Measurements from ENCODE around the gene FBXW8. TPM values are rescaled to one million over a fixed set of nuclear protein-coding genes. Genes with fewer than 3 reads are reported as not detected.

The FBXW8 gene
- total RNA-seq, 3 donors from 2014 or later = 12.0 to 13.2 (median 13.1) TPM

- H3K9me3 ChIP-seq = no peaks in the 10 kb centered on the region
- TF ChIP-seq CTCF (IDR thresholded peaks at IDR 0.05) = no peak
- no peaks in the 10 kb centered on the region for H3K36me3 ChIP-seq (ENCODE audit: low read depth)
- DNase-seq = no peak
- intact Hi-C loops (cut with DNase I, micrococcal nuclease) = no loop called here
- no peaks in the 10 kb centered on the region for H3K4me1 ChIP-seq (ENCODE audit: low read depth)
- no peak for ATAC-seq
- H3K4me3 ChIP-seq = no peak overlapping the region
Observed at GRCh38 chr12:116864371-116865160, 46.2 kb upstream of the FBXW8 start.

- no peak for TF ChIP-seq CTCF (IDR thresholded peaks at IDR 0.05)
- no peak for DNase-seq
- no peaks in the 10 kb centered on the region for H3K36me3 ChIP-seq (ENCODE audit: low read depth)
- no peaks in the 10 kb centered on the region for H3K4me1 ChIP-seq (ENCODE audit: low read depth)
- no peaks in the 10 kb centered on the region for H3K9me3 ChIP-seq
- ATAC-seq = no peak
- intact Hi-C loops (cut with DNase I, micrococcal nuclease) = no loop called here
- no peak overlapping the region for H3K4me3 ChIP-seq
Observed at GRCh38 chr12:116867523-116867922, 43.2 kb upstream of the FBXW8 start.

GRCh38 chr12:116870306-116870705, 40.4 kb upstream of the FBXW8 start:
- TF ChIP-seq CTCF (IDR thresholded peaks at IDR 0.05) = no peak
- ATAC-seq = peak; percentile 46
- DNase-seq = no peak
- H3K4me3 ChIP-seq = no peak overlapping the region
- intact Hi-C loops (cut with DNase I, micrococcal nuclease) = no loop called here
- no peaks in the 10 kb centered on the region for H3K36me3 ChIP-seq (ENCODE audit: low read depth)
- H3K9me3 ChIP-seq = peaks cover 4% of the 10 kb centered on the region
- H3K4me1 ChIP-seq (ENCODE audit: low read depth) = no peaks in the 10 kb centered on the region

- no peaks in the 10 kb centered on the region for H3K36me3 ChIP-seq (ENCODE audit: low read depth)
Observed at GRCh38 chr12:116874324-116874995, 36.3 kb upstream of the FBXW8 start.

More at GRCh38 chr12:116874324-116874995, 36.3 kb upstream of the FBXW8 start:
- peaks cover 12% of the 10 kb centered on the region for H3K4me1 ChIP-seq (ENCODE audit: low read depth)
- H3K4me3 ChIP-seq = no peak overlapping the region
- ATAC-seq (no peak), DNase-seq (no peak)
- intact Hi-C loops (cut with DNase I, micrococcal nuclease) = no loop called here
- no peak for TF ChIP-seq CTCF (IDR thresholded peaks at IDR 0.05)
- H3K9me3 ChIP-seq = peaks cover 4% of the 10 kb centered on the region

All from mucosa of descending colon (tissue), 3 donors.